Endothelial cell of umbilical vein (primary cell): ENCODE measurements around the gene IL36G. TPM values are rescaled to one million over a fixed set of nuclear protein-coding genes. Genes with fewer than 3 reads are reported as not detected.

ENCODE experiments used
- BruUV-seq: library from RNA; stranded (reverse); fragments of 400-500 nt; replicated peaks from 2 replicates; lab custom pipeline; 2021; lab: Mats Ljungman, UMichigan
- CTCF ChIA-PET: fragments of 300-600, 350-600 bp; sonication (Branson Sonifier 250); formaldehyde crosslinking; loops from one replicate; lab custom pipeline; 2021; ENCODE audit warnings: antibody characterized with exemption, inconsistent platforms; lab: Charles Lee
- POLR2A ChIA-PET: fragments of 300-600, 350-600 bp; sonication (Branson Sonifier 250); formaldehyde crosslinking; loops from one replicate; lab custom pipeline; 2021; ENCODE audit warnings: antibody characterized with exemption, inconsistent platforms; lab: Charles Lee
- DNase-seq: peaks from one replicate; pipeline ENCODE4 v3.0.0-alpha.2; 2011; ENCODE audit warnings: low read depth, low spot score
- FAIRE-seq: peaks from 2 replicates; lab custom pipeline; 2011; peaks lifted over from hg19 to GRCh38; lab: Jason Lieb, UNC
- H2AFZ ChIP-seq: 2 replicates; pipeline ENCODE4 v1.6.0; 2012; ENCODE audit warnings: low read depth, low read length, control low read depth, inconsistent platforms
- H3K27ac ChIP-seq: 2 replicates; pipeline ENCODE4 v1.5.1; 2011; ENCODE audit warnings: low read depth, mild to moderate bottlenecking, control low read depth, low read length, moderate library complexity; ENCODE audit not compliant: insufficient read depth
- H3K27me3 ChIP-seq, 2 experiments: 2 replicates each; pipeline versions ENCODE4 v1.6.0 to v1.6.1; 2011; ENCODE audit warnings: low read length in 2 of 2, mixed read lengths in 1 of 2; ENCODE audit not compliant: control insufficient read depth in 2 of 2, insufficient read depth in 2 of 2
- H3K36me3 ChIP-seq, 2 experiments: 2 replicates in 1 of 2; 3 replicates in 1 of 2; pipeline ENCODE4 v1.5.1; 2011; ENCODE audit warnings: low read length in 2 of 2, mild to moderate bottlenecking in 1 of 2, moderate library complexity in 1 of 2; ENCODE audit not compliant: control insufficient read depth in 2 of 2, insufficient read depth in 2 of 2; ENCODE audit errors: extremely low read depth in 1 of 2
- H3K4me1 ChIP-seq: 3 replicates; pipeline ENCODE4 v1.5.1; 2011; ENCODE audit warnings: mild to moderate bottlenecking, low read length; ENCODE audit not compliant: control insufficient read depth, insufficient read depth; ENCODE audit errors: extremely low read depth
- H3K4me2 ChIP-seq: 2 replicates; pipeline ENCODE4 v1.6.1; 2011; ENCODE audit warnings: low read length, control low read depth, mixed read lengths; ENCODE audit not compliant: insufficient read depth
- H3K4me3 ChIP-seq, 3 experiments: fragments of 200-600 bp in 1 of 3; sonication (generic), shearing (Covaris generic) in 1 of 3; replicated peaks in 1 of 3; 2 replicates each; pipeline ENCODE4 v1.5.1; 2011 to 2016; ENCODE audit warnings: control low read depth in 3 of 3, low read length in 3 of 3, mild to moderate bottlenecking in 2 of 3, inconsistent platforms in 1 of 3, low read depth in 1 of 3, moderate library complexity in 1 of 3; ENCODE audit not compliant: insufficient read depth in 1 of 3
- H3K79me2 ChIP-seq: 2 replicates; pipeline ENCODE4 v1.6.0; 2012; ENCODE audit warnings: low read length, inconsistent platforms; ENCODE audit not compliant: control insufficient read depth, insufficient read depth
- H3K9ac ChIP-seq: replicated peaks from 2 replicates; pipeline ENCODE3; 2011; ENCODE audit warnings: low read length, control low read depth; ENCODE audit not compliant: insufficient read depth; ENCODE audit errors: extremely low read depth
- H3K9me1 ChIP-seq: replicated peaks from 3 replicates; pipeline ENCODE4 v1.6.0; 2011; ENCODE audit warnings: mild to moderate bottlenecking, low read length; ENCODE audit not compliant: control insufficient read depth, insufficient read depth; ENCODE audit errors: extremely low read depth
- H3K9me3 ChIP-seq: replicated peaks from 2 replicates; pipeline ENCODE4 v1.5.1; 2012; ENCODE audit warnings: low read length, inconsistent platforms; ENCODE audit not compliant: control insufficient read depth, insufficient read depth
- H4K20me1 ChIP-seq: replicated peaks from 2 replicates; pipeline ENCODE3; 2011; ENCODE audit warnings: mild to moderate bottlenecking, low read length; ENCODE audit not compliant: control insufficient read depth, insufficient read depth; ENCODE audit errors: extremely low read depth
- CTCF ChIP-seq, 2 donors: IDR thresholded peaks; 1 replicate in 1 of 2; 2 replicates in 1 of 2; pipeline ENCODE4 v1.5.1; 2011; ENCODE audit warnings: low read length in 2 of 2, mild to moderate bottlenecking in 2 of 2, moderate library complexity in 2 of 2, control low read depth in 1 of 2, inconsistent platforms in 1 of 2, low read depth in 1 of 2; ENCODE audit not compliant: insufficient read depth in 1 of 2; ENCODE audit errors: extremely low read depth in 1 of 2
- EZH2 ChIP-seq: IDR thresholded peaks from 2 replicates; pipeline ENCODE4 v1.6.1; 2012; ENCODE audit warnings: borderline replicate concordance, low read depth, mild to moderate bottlenecking, moderate library complexity, low read length, inconsistent platforms; ENCODE audit not compliant: severe bottlenecking
- FOS ChIP-seq: IDR thresholded peaks from 2 replicates; pipeline ENCODE4 v1.6.1; 2011; ENCODE audit warnings: mild to moderate bottlenecking, low read length, moderate library complexity, borderline replicate concordance; ENCODE audit not compliant: insufficient read depth
- GATA2 ChIP-seq: IDR thresholded peaks from 2 replicates; pipeline ENCODE4 v1.7.0; 2011; ENCODE audit warnings: low read depth, mild to moderate bottlenecking, moderate library complexity, mixed read lengths, low read length; ENCODE audit not compliant: insufficient read length, insufficient read depth
- JUN ChIP-seq: IDR thresholded peaks from 2 replicates; pipeline ENCODE4 v1.6.1; 2011; ENCODE audit warnings: borderline replicate concordance, low read depth; ENCODE audit not compliant: insufficient read length, insufficient read depth
- MAX ChIP-seq: IDR thresholded peaks from 2 replicates; pipeline ENCODE4 v1.6.1; 2011; ENCODE audit not compliant: insufficient read depth, insufficient read length
- MYC ChIP-seq: IDR thresholded peaks from one replicate; pipeline ENCODE4 v1.6.1; 2011; ENCODE audit warnings: mild to moderate bottlenecking, low read depth, low read length
- POLR2A ChIP-seq: IDR thresholded peaks from 2 replicates; pipeline ENCODE4 v1.6.1; 2012; ENCODE audit warnings: low read depth, mild to moderate bottlenecking, control low read depth, low read length
- POLR2AphosphoS5 ChIP-seq: IDR thresholded peaks from 2 replicates; pipeline ENCODE4 v1.6.1; 2012; ENCODE audit warnings: low read depth, mild to moderate bottlenecking, control low read depth, low read length, moderate library complexity; ENCODE audit not compliant: insufficient read depth
- dilution Hi-C: fragments of 300-500 bp; cut with MboI; formaldehyde crosslinking; loops from one replicate; pipeline ENCODE4 v1.15.0; 2019; ENCODE audit warnings: low sequenced_read_pairs; ENCODE audit not compliant: extremely low pct_ligation_motif_present
- intact Hi-C: fragments of 100-400 bp; cut with micrococcal nuclease; formaldehyde crosslinking; loops from one replicate; pipeline ENCODE4 v1.10.0; 2022
- polyA plus RNA-seq, 4 experiments: library from polyadenylated mRNA; depleted of rRNA in 3 of 4; stranded (reverse) in 3 of 4; unstranded in 1 of 4; fragments of >200 nt; gene quantifications; 2 replicates each; pipeline versions ENCODE4 v1.2.1 to v1.2.3, GENCODE V29; 2011 to 2012; ENCODE audit warnings: missing spikeins in 1 of 4
- total RNA-seq: library from RNA; stranded (reverse); gene quantifications from 2 replicates; pipeline ENCODE4 v1.2.3, GENCODE V29; 2021

Gene IL36G
- total and polyA plus RNA-seq, 2 donors (not counting 3 experiments of a cell fraction or from before 2014, with no cell fraction given) = not detected

- no peak overlapping the region for H3K4me3 ChIP-seq
- H3K9ac ChIP-seq = no peak overlapping the region
- dilution Hi-C loops = no loop called here
- FAIRE-seq (no peak), DNase-seq (no peak)
- H2AFZ ChIP-seq = no peak overlapping the region
- H4K20me1 ChIP-seq = no peaks in the 10 kb centered on the region
- H3K4me1 ChIP-seq = no peaks in the 10 kb centered on the region
- CTCF ChIA-PET = no interaction called here
- H3K9me3 ChIP-seq = peaks cover 2% of the 10 kb centered on the region
- H3K36me3 ChIP-seq = no peaks in the 10 kb centered on the region
- H3K9me1 ChIP-seq = no peaks in the 10 kb centered on the region
- H3K27ac ChIP-seq = no peak overlapping the region
- H3K4me2 ChIP-seq = no peak overlapping the region
- no peaks in the 10 kb centered on the region for H3K79me2 ChIP-seq
- POLR2A ChIA-PET = no interaction called here
- TF ChIP-seq JUN = no peak
- no peak for TF ChIP-seq CTCF (IDR thresholded peaks at IDR 0.05; ENCODE audit: extremely low read depth in 1 of 2, insufficient read depth in 1 of 2, low read depth in 1 of 2, low read length in 2 of 2)
- no peak for TF ChIP-seq GATA2
- no peak for TF ChIP-seq EZH2
- no peak for TF ChIP-seq POLR2AphosphoS5
- TF ChIP-seq FOS = no peak
- no peak for TF ChIP-seq POLR2A
- no peak for TF ChIP-seq MYC
- no peak for TF ChIP-seq MAX
- intact Hi-C loops = no loop called here
- no TSS peak for BruUV-seq
- no peaks in the 10 kb centered on the region for H3K27me3 ChIP-seq
These were observed 17.6 kb downstream of the IL36G start for GRCh38 chr2:112995346-112995920.
